Tongue (tissue), 2 donors: Measurements from ENCODE around the gene KRTAP5-8. TPM values are rescaled to one million over a fixed set of nuclear protein-coding genes. Genes with fewer than 3 reads are reported as not detected.
"Not testable (repeated sequence)": the region's sequence is repeated elsewhere in the genome, so short reads cannot be mapped to it uniquely, and the experiment has no call there.

Experiments used
- DNase-seq: peaks from one replicate; pipeline ENCODE4 v3.0.0-alpha.2; 2015
- total RNA-seq: library from RNA; depleted of rRNA; stranded (reverse); fragments of >200 nt; gene quantifications from one replicate; pipeline ENCODE4 v1.2.3, GENCODE V29; 2014

KRTAP5-8 gene
- total RNA-seq, 1 donor from 2014 or later, result not detected

GRCh38 chr11:71543866-71544265, 6.0 kb downstream of the KRTAP5-8 start:
- DNase-seq, result peak; percentile 18

DNA sequence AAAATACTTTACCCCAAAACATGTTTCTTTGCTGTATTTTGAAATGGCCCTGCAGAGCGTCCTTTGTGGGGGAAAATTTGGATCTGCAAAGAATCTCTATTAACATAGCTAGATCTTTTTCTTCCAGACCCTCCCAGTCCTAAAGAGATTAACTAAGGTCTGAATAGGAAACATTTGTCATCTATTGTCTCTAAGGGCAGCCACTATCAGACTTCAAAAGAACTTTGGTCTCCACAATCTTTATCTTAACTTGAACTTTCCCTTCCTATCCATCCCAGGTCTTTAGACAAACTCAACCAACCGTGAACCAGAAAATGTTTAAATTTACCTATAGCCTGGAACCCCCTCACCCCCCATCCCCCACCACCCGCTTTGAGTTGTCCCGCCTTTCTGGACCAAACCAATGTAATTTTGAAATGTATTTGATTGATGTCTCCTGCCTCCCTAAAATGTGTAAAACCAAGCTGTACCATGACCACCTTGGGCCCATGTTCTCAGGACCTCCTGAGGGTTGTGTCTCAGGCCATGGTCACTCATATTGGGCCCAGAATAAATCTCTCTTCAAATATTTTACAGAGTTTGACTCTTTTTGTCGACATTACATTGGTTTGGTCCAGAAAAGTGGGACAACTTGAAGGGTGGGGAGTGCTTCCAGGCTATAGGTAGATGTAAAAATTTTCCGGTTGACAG, 6.8 kb downstream of the KRTAP5-8 start:
- no peak for DNase-seq

DNA sequence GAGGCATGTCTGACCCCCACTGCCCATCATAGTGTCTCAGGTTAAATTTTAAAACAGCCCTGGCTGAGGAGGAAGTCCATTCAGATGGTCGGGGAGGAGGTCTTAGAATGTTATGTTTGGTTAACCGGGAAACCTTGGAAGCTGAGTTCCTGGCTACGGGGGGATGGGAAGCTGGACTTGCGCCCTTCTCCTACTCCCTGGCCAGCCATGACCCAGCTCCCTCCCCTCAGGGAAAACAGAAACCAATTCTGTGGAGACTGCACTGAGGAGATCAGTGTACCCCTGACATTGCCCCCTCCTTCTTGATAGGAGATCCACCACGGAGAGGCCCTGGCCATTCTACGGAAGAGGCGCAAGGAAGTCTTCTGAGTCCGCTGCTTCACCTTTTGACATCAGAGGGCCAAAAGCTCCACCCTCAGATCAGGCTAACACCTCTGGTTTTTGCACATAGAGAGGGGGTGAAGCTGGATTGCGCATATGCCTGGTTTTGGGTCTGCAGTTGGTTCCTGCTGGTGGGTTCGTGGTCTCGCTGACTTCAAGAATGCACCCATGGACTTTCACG, 7.7 kb downstream of the KRTAP5-8 start:
- DNase-seq, result no peak

DNA sequence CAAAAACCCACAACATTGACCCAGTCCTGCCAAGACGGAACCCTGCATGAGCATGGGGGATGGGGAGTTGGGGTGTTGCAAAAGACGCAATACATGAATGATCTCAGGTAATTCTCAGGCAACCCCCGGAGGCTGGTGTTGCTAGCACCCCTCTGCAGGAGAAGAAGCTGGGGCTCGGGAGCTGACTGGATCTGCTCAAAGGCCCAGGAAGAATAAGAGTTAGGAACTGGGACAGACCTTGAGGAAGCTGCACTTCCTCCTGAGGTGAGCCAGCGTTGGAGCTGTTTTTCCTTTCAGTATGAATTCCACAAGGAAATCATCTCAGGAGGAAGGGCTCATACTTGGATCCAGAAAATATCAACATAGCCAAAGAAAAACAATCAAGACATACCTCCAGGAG, 10.3 kb downstream of the KRTAP5-8 start, which contains the start of gene KRTAP5-9:
Gene KRTAP5-9 (plus strand): TSS at position 301 of the 400 bp plus-strand sequence. CDS start 238 bp downstream, outside the sequence.
- no peak for DNase-seq

DNA sequence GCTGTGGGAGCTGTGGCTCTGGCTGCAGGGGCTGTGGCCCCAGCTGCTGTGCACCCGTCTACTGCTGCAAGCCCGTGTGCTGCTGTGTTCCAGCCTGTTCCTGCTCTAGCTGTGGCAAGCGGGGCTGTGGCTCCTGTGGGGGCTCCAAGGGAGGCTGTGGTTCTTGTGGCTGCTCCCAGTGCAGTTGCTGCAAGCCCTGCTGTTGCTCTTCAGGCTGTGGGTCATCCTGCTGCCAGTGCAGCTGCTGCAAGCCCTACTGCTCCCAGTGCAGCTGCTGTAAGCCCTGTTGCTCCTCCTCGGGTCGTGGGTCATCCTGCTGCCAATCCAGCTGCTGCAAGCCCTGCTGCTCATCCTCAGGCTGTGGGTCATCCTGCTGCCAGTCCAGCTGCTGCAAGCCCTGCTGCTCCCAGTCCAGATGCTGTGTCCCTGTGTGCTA, 10.9 kb downstream of the KRTAP5-8 start:
- peak; percentile 10 for DNase-seq

DNA sequence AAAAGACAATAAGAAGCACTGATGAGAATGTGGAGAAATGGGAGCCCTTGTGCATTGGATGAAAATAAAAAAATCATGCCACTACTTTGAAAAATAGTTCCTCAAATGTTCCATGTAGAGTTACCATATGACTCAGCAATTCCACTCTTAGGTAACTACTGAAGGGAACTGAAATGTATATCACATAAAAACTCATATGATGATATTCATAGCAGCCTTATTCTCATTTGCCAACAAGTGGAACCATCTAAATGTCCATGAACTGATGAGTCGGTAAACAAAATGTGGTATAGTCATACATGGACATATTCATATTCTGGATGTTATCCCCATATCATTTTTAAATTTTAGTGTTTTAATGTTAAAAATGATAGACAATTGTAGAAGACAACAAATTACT, 13.9 kb downstream of the KRTAP5-8 start:
- no peak for DNase-seq

- no peak for DNase-seq
These were observed 17.2 kb downstream of the KRTAP5-8 start for GRCh38 chr11:71554996-71555395.

DNA sequence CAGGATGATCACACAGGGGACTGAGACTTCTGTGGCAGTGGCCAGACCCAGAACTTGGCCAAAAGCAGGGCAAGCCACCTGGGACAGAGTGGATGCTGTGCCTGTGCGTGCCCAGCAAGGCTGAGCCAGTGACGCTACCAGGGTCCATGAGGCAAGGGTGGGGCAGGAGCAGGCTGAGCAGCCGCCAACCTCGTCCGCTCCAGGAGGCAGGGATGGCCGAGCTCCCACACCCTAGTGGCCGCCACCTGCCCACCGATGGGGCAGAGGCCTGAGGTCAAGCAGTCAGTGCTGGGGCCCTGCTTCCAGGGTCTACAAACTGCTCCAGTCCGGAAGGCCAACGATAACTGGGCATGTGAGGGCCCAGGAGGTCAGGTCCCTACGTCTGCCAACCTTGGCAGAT, 17.7 kb downstream of the KRTAP5-8 start:
- DNase-seq, result no peak

GRCh38 chr11:71556018-71556417, 18.2 kb downstream of the KRTAP5-8 start:
- no peak for DNase-seq

DNA sequence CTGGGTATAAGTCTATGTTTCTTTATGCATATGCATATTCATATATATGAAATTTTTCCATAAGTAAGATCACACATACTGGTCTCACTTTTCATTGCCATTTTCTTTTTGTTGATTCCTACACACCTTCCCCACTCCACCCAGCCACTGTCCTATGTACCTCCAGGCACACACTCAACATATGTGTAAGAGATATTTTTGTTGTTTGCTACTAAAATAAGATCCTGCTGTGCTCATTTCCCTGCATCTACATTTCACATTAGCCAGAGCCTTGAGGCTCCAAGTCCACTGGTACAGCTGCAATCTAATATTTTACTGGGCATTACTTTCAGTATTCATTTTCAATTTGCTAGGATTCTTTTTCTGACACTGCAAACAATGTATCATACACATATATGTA, 19.4 kb downstream of the KRTAP5-8 start:
- DNase-seq, result no peak

DNA sequence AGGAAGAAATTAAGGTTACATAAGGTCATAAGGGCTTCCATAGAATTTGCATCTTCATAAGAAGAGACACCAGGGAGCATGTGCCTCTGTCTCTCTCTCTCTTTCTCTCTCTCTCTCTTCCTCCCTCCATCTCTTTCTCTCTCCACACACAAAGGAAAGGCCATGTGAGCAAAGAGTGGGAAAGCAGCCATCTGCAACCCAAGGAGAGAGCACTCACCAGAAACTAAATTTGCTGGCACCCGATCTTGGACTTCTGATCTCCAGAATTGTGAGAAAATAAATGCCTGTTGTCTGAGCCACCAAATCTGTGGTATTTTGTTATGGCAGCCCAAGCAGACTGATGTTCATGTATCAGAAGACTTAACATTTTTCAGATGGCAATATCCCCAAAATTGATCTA, 21.2 kb downstream of the KRTAP5-8 start:
- DNase-seq, result no peak

DNA sequence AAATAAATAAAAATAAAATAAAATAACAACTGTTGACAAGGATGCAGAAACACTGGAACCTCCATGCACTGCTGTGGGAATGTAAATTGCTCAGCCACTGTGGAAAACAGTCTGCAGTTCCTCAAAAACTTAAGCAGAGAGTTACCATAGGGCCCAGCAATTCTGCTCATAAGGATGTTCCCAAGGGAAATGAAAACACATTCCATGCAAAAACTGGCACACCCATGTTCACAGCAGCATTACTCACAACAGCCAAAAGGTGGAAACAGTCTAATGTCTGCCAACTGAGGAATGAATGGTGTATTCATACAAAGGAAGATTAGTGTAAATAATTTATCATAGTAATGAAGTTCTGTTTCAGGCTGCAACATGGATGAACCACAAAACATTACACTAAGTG, 24.3 kb downstream of the KRTAP5-8 start:
- DNase-seq, result no peak

GRCh38 chr11:71563406-71563805, 25.6 kb downstream of the KRTAP5-8 start:
- DNase-seq, result peak; percentile 33

DNA sequence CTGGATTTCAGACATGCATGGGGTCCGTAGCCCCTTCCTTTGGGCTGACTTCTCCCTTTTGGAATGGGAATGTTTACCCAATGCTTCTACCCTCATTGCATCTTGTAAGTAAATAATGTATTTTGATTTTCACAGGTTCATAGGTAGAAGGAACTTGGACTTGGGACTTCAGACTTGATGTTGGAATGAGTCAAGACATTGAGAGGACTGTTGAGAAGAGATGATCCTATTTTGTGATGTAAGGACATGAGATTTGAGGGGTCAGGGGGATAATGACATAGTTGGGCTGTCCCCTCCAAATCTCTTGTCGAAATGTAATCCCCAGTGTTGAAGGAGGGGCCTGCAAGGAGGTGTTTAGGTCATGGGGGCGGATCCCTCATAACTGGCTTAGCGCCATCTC, 26.6 kb downstream of the KRTAP5-8 start:
- DNase-seq, result no peak

DNA sequence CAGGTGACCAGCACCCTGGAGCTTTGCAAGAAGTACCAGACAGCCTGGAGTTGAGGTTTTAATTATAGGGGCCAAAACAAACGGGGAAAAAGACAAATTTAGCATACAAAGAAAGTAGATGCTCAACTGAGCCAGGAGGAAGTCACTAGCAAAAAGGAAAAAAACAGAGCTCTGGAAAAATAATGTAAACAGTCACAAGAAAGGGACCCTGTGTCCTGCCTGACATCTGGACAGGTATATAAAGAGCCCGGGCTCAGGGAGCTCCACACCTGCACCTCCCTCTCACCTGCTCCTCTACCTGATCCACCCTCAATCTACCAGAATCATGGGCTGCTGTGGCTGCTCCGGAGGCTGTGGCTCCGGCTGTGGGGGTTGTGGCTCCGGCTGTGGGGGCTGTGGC, 27.4 kb downstream of the KRTAP5-8 start, which contains the start of gene KRTAP5-10:
Gene KRTAP5-10 (plus strand): TSS at position 301 of the 400 bp plus-strand sequence. CDS start 25 bp downstream, at position 326.
- DNase-seq, result no peak

DNA sequence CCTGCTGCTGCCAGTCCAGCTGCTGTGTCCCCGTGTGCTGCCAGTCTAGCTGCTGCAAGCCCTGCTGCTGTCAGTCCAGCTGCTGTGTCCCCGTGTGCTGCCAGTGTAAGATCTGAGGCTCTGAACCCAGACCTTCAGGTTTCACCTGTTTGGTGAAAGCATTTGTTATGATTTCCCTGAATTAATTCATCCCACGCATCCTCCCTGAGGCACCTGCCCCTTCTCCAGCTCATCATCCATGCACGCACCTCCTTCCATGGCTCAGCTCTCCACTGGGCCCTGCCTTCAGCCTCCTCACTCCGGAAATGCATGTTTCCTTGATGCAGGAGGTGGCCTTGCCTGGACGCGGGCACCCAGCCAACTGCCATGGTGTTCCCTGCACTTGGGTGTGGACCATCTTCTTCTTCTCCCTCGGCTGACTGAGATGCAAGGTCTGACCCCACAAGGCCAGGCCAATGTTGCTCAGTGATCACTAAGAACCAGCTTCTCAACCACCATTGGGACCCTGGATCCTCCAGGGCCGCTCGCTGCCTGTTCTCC, 28.3 kb downstream of the KRTAP5-8 start:
- DNase-seq, result peak; percentile 31

DNA sequence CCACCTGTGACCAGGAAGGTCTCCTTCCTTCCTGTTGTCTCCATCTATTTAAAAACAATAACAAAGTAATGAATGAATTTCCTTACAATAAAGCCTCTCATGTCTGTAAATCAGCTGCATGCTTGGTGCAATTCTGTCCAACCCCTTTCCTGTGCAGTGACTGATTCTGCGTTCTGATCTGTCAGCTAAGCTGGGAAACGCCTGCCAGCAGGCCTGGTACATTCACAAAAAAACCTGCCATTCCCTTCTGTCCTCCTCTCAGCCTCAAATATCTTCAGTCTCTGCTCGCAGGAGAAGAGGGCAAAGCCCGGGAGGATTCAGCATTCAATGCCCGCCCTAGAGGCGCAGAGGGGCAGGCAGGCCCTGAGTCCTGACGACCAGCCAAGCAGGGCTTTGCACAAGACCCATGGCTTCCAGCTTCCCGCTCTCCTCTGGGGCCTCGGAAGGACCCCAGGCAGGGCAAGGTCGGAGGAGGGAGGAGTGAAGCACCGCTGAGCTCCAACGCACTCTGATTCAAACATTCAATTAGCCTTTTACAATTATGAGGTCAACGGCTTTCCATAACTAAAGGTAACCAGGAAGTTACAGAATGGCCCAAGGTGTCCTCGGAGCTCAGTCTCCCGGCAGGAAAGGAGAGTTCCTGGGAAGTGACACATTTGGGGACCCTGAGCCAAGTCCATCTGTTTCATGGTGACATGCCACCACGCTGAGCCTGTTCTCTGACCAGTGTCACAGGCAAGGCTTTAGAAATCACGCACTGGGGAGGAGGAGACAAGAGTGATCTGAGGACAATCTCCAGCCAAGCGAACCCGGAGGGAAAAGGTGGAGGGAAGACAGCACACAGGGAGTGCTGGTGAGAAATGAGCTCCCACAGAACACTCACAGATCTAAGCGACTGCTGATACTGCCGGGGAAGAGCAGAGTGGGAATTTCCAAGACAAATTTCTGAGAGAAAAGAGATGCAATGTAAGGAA, 29.1 kb downstream of the KRTAP5-8 start:
- DNase-seq, result not testable (repeated sequence)

DNA sequence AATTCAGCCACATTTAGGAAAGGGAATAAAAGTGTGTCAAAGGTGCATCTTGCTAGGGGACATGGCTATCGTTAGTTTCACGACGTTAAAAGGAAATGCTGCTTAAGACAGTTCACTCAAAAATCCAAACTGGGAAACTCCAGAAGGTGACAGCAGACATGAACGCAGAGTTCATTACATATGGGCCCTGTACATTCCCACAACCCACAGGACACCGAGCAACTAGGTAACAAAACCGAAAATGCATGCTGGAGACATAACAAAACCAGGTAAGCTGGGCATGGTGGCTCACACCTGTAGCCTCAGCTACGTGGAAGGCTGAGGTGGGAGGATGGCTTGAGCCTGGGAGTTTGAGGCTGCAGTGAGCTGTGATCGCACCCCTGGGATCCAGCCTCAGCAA, 29.8 kb downstream of the KRTAP5-8 start:
- DNase-seq, result not testable (repeated sequence)

GRCh38 chr11:71568704-71569349, 31.0 kb downstream of the KRTAP5-8 start:
- DNase-seq, result peak; percentile 84

DNA sequence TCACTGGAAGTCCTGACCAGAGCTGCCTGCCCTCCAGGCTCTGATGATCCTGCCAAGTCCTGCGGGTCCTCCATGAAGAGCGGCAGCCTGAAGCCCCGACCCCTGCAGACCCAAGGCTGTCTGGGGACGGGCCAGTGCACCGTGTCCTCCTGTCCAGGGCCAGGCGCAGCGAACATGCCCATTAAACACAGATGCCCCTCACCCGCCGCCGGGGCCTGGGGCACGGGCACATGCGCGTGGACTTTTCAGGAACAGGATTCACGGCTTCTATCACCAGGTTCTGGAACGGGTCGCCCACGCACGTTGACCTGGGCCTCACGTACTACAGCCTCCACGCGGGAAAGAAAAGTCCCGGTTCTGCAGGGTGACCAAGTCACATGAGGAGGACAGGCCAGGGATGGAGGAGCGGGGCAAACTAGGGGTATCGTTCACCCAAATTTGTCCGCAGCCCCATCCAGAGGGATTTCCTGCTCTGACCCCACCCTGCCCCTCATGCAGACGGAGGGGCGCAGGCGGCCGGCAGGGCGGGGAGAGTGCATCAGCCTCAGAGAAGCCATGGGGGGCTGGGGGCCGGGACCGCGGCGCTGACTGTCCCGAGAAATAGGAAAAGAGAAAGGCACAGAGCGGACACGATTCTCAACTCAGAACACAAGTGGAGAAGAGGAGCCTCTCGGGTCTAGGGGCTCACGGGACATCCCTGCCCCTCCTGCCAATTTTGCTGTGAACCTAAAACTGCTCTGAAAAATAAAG, 33.5 kb downstream of the KRTAP5-8 start:
- not testable (repeated sequence) for DNase-seq

GRCh38 chr11:71572811-71573210, 35.0 kb downstream of the KRTAP5-8 start:
- DNase-seq, result no peak
